Upper lobe of left lung (tissue), 6 donors: ENCODE measurements around the gene CD247. TPM values are rescaled to one million over a fixed set of nuclear protein-coding genes. Genes with fewer than 3 reads are reported as not detected.

Experiments
- ATAC-seq, 2 donors: fragments of 200-7000 bp; cut with Tn5 transposase; one replicate each; pipeline ENCODE4 v1.9.1; 2022; ENCODE audit warnings: mild to moderate bottlenecking in 2 of 2, moderate library complexity in 2 of 2; ENCODE audit not compliant: low FRiP score in 2 of 2
- DNase-seq, 2 donors: peaks; one replicate each; pipeline ENCODE4 v3.0.0-alpha.2; 2019 to 2020
- H3K27ac ChIP-seq, 4 donors: fragments of 200-600 bp; sonication (generic); one replicate each; pipeline ENCODE4 v1.5.1; 2016 to 2019
- H3K27me3 ChIP-seq, 4 donors: fragments of 200-600 bp; sonication (generic); one replicate each; pipeline ENCODE4 v1.5.1; 2017 to 2019
- H3K36me3 ChIP-seq, 4 donors: fragments of 200-600 bp; sonication (generic); one replicate each; pipeline ENCODE4 v1.5.1; 2016 to 2019
- H3K4me1 ChIP-seq, 4 donors: fragments of 200-600 bp; sonication (generic); one replicate each; pipeline ENCODE4 v1.5.1; 2018 to 2019
- H3K4me3 ChIP-seq, 4 donors: fragments of 200-600 bp; sonication (generic); one replicate each; pipeline ENCODE4 v1.5.1; 2017 to 2019; ENCODE audit warnings: mild to moderate bottlenecking in 2 of 4, moderate library complexity in 1 of 4
- H3K9me3 ChIP-seq, 4 donors: fragments of 200-600 bp; sonication (generic); one replicate each; pipeline ENCODE4 v1.5.1; 2018 to 2019
- EP300 ChIP-seq, 4 donors: sonication (generic); formaldehyde crosslinking; IDR thresholded peaks; one replicate each; pipeline ENCODE4 v1.5.1; 2017; ENCODE audit warnings: antibody characterized with exemption in 4 of 4, control low read depth in 2 of 4
- POLR2A ChIP-seq, 4 donors: fragments of 450-650 bp; IDR thresholded peaks; one replicate each; pipeline ENCODE4 v1.5.1; 2016 to 2017; ENCODE audit warnings: antibody characterized with exemption in 4 of 4, mild to moderate bottlenecking in 2 of 4
- POLR2AphosphoS5 ChIP-seq, 2 donors: sonication (generic); formaldehyde crosslinking; IDR thresholded peaks; one replicate each; pipeline ENCODE4 v1.5.1; 2017; ENCODE audit warnings: antibody characterized with exemption in 2 of 2
- WGBS, 2 donors: methylation state at CpG; one replicate each; pipeline ENCODE4 v1.1.5; 2017 to 2018; 5-methylcytosine and 5-hydroxymethylcytosine counted together
- total RNA-seq, 6 donors: library from RNA; depleted of rRNA in 4 of 6; stranded (reverse); fragments of >200 nt in 4 of 6; gene quantifications; one replicate each; pipeline versions ENCODE4 v1.1.0 to v1.2.1, GENCODE V29; 2016 to 2021
- TF ChIP-seq, protein P1 (sequence below), 6 experiments: fragments of 450-650 bp in 4 of 6; fragments of 200-600 bp in 2 of 6; sonication (generic) in 2 of 6; IDR thresholded peaks; one replicate each; pipeline ENCODE4 v1.5.1; 2016 to 2019; ENCODE audit warnings: antibody characterized with exemption in 6 of 6
- donor health status: DM: no; HTN: no; CAD: no; lungs with moderate emphysema.
- donor health status: DM: no; HTN: yes; CAD: no; lungs with severe emphysema.

The CD247 gene
- total RNA-seq, 6 donors from 2014 or later = 5.0 to 14.7 (median 8.7) TPM

GRCh38 chr1:167542109-167543032, 24.0 kb upstream of the CD247 start:
- WGBS, 2 donors = 71 to 78% methylated on average over 12 of the region's 12 CpGs
- DNase-seq (no peak), ATAC-seq (peak in 1 of 2 donors; percentile 25)
- TF ChIP-seq POLR2AphosphoS5 (IDR thresholded peaks at IDR 0.05) (no peak), EP300 (IDR thresholded peaks at IDR 0.05) (no peak), POLR2A (IDR thresholded peaks at IDR 0.05) (no peak)
- TF ChIP-seq, protein P1, sequence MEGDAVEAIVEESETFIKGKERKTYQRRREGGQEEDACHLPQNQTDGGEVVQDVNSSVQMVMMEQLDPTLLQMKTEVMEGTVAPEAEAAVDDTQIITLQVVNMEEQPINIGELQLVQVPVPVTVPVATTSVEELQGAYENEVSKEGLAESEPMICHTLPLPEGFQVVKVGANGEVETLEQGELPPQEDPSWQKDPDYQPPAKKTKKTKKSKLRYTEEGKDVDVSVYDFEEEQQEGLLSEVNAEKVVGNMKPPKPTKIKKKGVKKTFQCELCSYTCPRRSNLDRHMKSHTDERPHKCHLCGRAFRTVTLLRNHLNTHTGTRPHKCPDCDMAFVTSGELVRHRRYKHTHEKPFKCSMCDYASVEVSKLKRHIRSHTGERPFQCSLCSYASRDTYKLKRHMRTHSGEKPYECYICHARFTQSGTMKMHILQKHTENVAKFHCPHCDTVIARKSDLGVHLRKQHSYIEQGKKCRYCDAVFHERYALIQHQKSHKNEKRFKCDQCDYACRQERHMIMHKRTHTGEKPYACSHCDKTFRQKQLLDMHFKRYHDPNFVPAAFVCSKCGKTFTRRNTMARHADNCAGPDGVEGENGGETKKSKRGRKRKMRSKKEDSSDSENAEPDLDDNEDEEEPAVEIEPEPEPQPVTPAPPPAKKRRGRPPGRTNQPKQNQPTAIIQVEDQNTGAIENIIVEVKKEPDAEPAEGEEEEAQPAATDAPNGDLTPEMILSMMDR (IDR thresholded peaks at IDR 0.05) = no peak
- H3K4me1 ChIP-seq = peaks cover 0 to 23% (median 16%) of the 10 kb centered on the region in 4 donors
- H3K36me3 ChIP-seq = peaks cover 0 to 33% (median 13%) of the 10 kb centered on the region in 4 donors
- no peaks in the 10 kb centered on the region for H3K9me3 ChIP-seq
- H3K27me3 ChIP-seq = no peaks in the 10 kb centered on the region
- H3K27ac ChIP-seq = peak overlapping the region in 2 of 4 donors; percentile 10 to 61
- H3K4me3 ChIP-seq = no peak overlapping the region

GRCh38 chr1:167541610-167542009, 23.3 kb upstream of the CD247 start:
- ATAC-seq = no peak

DNA sequence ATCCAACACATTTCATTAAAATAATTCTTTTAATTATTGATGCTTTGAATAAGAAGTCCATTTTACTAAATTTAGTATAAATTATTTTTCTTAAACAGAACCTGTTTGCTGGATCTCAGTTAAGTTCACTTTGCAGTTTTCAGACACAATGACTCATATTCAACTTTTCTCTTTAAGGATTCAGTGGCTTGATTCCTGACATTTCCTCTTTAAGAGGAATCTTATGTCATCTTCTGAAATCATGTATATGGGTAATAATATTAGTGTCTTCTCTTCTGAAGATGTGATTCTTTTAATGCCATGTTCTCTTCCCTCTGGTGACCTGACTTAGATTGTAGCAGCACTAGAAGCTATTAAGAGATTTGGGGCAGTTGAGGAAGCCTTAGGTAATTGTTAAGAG, 22.7 kb upstream of the CD247 start:
- no peak for ATAC-seq
- H3K4me3 ChIP-seq = no peak overlapping the region
- peaks cover 0 to 24% (median 8%) of the 10 kb centered on the region in 4 donors for H3K36me3 ChIP-seq
- DNase-seq = no peak
- H3K9me3 ChIP-seq = no peaks in the 10 kb centered on the region
- H3K4me1 ChIP-seq = peaks cover 0 to 23% (median 16%) of the 10 kb centered on the region in 4 donors
- TF ChIP-seq EP300 (IDR thresholded peaks at IDR 0.05) (no peak), POLR2AphosphoS5 (IDR thresholded peaks at IDR 0.05) (no peak), POLR2A (IDR thresholded peaks at IDR 0.05) (no peak)
- TF ChIP-seq, protein P1 (IDR thresholded peaks at IDR 0.05) = no peak
- no peaks in the 10 kb centered on the region for H3K27me3 ChIP-seq
- no peak overlapping the region for H3K27ac ChIP-seq

More at GRCh38 chr1:167541610-167542009, 23.3 kb upstream of the CD247 start:
- H3K27me3 ChIP-seq = no peaks in the 10 kb centered on the region
- TF ChIP-seq POLR2AphosphoS5 (IDR thresholded peaks at IDR 0.05) (no peak), POLR2A (IDR thresholded peaks at IDR 0.05) (no peak), EP300 (IDR thresholded peaks at IDR 0.05) (no peak)
- TF ChIP-seq, protein P1 (IDR thresholded peaks at IDR 0.05) = no peak
- no peaks in the 10 kb centered on the region for H3K9me3 ChIP-seq
- WGBS, 2 donors = 0 to 12% methylated on average over 1 of the region's 1 CpG
- H3K4me3 ChIP-seq = no peak overlapping the region
- peak overlapping the region in 1 of 4 donors; percentile 61 for H3K27ac ChIP-seq
- H3K4me1 ChIP-seq = peaks cover 0 to 23% (median 16%) of the 10 kb centered on the region in 4 donors
- H3K36me3 ChIP-seq = peaks cover 0 to 26% (median 9%) of the 10 kb centered on the region in 4 donors
- no peak for DNase-seq

DNA sequence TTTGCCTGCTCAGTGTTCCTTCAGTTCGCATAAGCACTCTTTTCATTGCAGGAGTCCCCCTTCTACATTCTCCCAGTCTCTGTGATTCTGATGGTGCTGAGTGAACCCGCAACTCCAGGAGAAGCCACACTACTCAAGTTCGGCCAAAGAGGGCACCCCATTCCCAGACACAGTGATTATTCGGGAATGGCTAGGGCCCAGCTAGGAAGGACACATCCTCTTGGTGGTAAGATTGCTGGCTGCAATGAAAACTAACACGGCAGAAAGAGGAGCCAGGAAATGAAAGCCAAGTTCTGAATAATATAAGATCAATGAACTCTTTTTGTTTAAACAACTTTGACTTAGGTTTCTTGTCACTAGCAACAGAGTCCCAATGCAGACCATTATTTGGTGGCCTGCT, 20.3 kb upstream of the CD247 start:
- Histone ChIP-seq H3K27me3 (no peaks in the 10 kb centered on the region), H3K9me3 (no peaks in the 10 kb centered on the region), H3K4me3 (no peak overlapping the region), H3K36me3 (peaks cover 0 to 5% (median 0%) of the 10 kb centered on the region in 4 donors), H3K4me1 (peaks cover 0 to 23% (median 12%) of the 10 kb centered on the region in 4 donors), H3K27ac (no peak overlapping the region)
- no peak for ATAC-seq
- TF ChIP-seq POLR2A (IDR thresholded peaks at IDR 0.05) = no peak
- TF ChIP-seq EP300 (IDR thresholded peaks at IDR 0.05) = no peak
- TF ChIP-seq POLR2AphosphoS5 (IDR thresholded peaks at IDR 0.05) = no peak
- TF ChIP-seq, protein P1 (IDR thresholded peaks at IDR 0.05) = no peak
- DNase-seq = no peak
- WGBS, 2 donors = 58 to 66% methylated on average over 5 of the region's 5 CpGs
